GM12872 (cell line): ENCODE measurements around the gene CFAP58.

ENCODE experiments used
- CTCF ChIP-seq: IDR thresholded peaks from 3 replicates; pipeline ENCODE4 v1.5.1; 2011; ENCODE audit warnings: low read depth, mild to moderate bottlenecking, low read length, moderate library complexity; ENCODE audit not compliant: insufficient read depth

The CFAP58 gene

GRCh38 chr10:104446151-104446550, 92.5 kb downstream of the CFAP58 start:
- TF ChIP-seq CTCF: no peak

GRCh38 chr10:104447331-104447730, 93.7 kb downstream of the CFAP58 start:
- TF ChIP-seq CTCF: no peak

GRCh38 chr10:104447906-104448305, 94.3 kb downstream of the CFAP58 start:
- no peak for TF ChIP-seq CTCF

GRCh38 chr10:104449391-104449790, 95.8 kb downstream of the CFAP58 start:
- TF ChIP-seq CTCF: no peak

GRCh38 chr10:104450490-104450889, 96.9 kb downstream of the CFAP58 start:
- TF ChIP-seq CTCF: no peak

- TF ChIP-seq CTCF: no peak
These were observed 97.3 kb downstream of the CFAP58 start for GRCh38 chr10:104450954-104451353.

- no peak for TF ChIP-seq CTCF
These were observed 99.3 kb downstream of the CFAP58 start for GRCh38 chr10:104452977-104453376.

- TF ChIP-seq CTCF: no peak
These were observed 103.3 kb downstream of the CFAP58 start for GRCh38 chr10:104456802-104457542.
